ENCODE results near the gene CRYL1. TPM values are rescaled to one million over a fixed set of nuclear protein-coding genes. Genes with fewer than 3 reads are reported as not detected.

The CRYL1 gene
- total RNA-seq, 1 donor from 2014 or later: 19.8 TPM

DNA sequence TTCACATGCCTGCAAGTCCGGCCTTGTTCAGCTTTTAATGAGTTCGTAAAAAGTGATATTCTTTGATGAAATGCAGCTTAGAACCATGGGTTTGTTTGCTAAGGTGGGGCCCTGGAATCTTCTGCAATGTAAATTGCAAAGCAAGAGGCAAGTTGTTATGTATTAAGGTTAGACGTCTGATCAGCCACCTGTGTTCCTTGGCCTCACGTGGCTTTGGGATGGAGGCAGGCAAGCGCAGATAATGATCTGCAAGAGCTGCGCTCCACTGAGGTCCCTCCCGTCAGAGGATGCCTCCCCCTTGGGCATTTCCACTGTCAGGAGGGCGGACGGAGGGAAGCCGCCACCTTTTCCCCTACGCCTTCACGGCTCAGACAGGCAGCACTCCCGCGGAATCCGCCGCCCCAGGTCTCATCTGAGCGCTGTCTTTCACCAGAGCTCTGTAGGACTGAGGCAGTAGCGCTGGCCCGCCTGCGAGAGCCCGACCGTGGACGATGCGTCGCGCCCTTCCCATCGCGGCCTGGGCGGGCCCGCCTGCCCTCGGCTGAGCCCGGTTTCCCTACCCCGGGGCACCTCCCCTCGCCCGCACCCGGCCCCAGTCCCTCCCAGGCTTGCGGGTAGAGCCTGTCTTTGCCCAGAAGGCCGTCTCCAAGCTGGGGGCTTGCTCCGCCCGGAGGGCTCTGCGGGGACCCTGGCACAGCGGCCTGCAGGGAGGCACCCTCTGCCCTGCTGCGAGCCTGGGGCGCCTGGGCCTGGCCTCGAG, 110.9 kb downstream of the CRYL1 start:
- no peak for ATAC-seq
- intact Hi-C loops (cut with DNase I): no loop called here

GRCh38 chr13:20412691-20413355, 112.8 kb downstream of the CRYL1 start:
- no peak for ATAC-seq
- DNase-seq (ENCODE audit: missing footprints): no peak
- intact Hi-C loops (cut with DNase I): no loop called here

More for the DNA sequence above, 110.9 kb downstream of the CRYL1 start:
- no peak for DNase-seq (ENCODE audit: missing footprints)

GRCh38 chr13:20411638-20412342, 113.9 kb downstream of the CRYL1 start:
- intact Hi-C loops (cut with DNase I): no loop called here
- DNase-seq (ENCODE audit: missing footprints): no peak
- ATAC-seq: no peak

- no peak for ATAC-seq
- no peak for DNase-seq (ENCODE audit: missing footprints)
- intact Hi-C loops (cut with DNase I): no loop called here
These were observed 114.9 kb downstream of the CRYL1 start for GRCh38 chr13:20410726-20411125.

DNA sequence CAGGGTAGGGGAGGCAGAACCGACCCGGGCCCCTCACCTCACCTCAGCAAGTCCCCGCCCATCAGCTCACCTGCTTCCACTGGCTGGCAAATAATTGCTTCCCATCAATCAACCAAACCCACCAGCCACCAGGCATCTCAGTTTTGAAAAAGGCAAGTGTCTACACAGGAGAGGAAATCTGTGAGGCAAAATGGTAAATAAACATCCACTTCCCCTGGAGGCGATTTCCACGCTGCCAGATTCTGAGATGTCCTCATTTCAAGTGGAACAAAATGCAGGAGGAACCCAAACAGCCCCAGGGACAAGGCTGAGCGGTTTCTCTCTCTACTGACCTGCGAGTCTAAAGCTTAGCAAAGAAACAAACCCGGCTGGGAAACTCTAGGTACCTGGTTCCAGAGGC, 117.5 kb downstream of the CRYL1 start:
- intact Hi-C loops (cut with DNase I): no loop called here
- ATAC-seq: no peak
- no peak for DNase-seq (ENCODE audit: missing footprints)

GRCh38 chr13:20407759-20408158, 117.9 kb downstream of the CRYL1 start:
- DNase-seq (ENCODE audit: missing footprints) (no peak), ATAC-seq (no peak)
- intact Hi-C loops (cut with DNase I): no loop called here

DNA sequence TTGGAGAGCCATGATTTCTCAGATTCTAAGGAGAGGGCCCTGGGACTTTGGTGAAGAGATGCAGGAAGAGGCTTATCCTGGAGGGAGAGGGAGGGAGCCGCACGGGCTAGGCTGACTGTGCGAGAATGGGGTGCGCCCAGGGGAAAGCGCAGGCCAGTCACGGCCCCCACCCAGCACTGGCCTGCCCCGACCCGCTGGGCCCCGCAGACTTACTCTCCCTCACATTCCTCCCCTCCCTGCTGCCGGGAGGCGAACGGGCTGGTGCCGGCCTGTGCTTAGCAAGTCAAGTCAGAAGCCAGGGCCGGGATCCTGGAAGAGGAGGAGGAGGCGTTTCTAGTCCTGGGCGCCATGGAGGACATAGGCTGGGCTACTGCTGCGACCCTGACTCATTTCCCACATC, 120.0 kb downstream of the CRYL1 start:
- DNase-seq (ENCODE audit: missing footprints) (peak; percentile 76), ATAC-seq (no peak)
- intact Hi-C loops (cut with DNase I): no loop called here

DNA sequence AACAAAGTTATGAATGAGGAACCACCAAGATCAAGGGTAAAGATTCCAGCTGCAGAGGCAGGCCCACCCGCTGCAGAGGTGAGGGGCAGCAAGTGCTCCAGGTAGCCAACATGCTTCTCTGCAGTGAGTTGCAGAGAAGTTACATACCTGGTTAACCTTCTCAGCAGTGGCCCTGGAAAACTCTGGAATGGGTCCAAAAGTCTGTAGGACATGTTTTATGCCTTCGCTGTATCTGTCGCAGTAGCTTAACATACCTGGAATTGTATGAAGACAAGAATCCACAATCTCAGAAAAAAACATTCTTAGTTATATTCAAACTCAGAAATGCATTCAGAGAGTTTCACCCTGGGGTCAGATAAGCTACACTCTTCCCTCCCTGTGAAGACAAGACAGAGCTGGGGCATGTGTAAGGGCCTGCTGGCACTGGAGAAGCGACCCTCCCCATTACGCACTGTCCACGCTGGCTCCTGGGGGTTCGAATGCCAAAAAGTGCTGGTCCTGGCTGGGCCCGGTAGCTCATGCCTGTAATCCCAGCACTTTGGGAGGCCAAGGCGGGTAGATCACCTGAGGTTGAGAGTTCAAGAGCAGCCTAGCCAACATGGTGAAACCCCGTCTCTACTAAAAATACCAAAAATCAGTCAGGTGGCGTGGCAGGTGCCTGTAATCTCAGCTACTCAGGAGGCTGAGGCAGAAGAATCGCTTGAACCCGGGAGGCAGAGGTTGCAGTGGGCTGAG, 121.0 kb downstream of the CRYL1 start:
- DNase-seq (ENCODE audit: missing footprints): no peak
- intact Hi-C loops (cut with DNase I): no loop called here

DNA sequence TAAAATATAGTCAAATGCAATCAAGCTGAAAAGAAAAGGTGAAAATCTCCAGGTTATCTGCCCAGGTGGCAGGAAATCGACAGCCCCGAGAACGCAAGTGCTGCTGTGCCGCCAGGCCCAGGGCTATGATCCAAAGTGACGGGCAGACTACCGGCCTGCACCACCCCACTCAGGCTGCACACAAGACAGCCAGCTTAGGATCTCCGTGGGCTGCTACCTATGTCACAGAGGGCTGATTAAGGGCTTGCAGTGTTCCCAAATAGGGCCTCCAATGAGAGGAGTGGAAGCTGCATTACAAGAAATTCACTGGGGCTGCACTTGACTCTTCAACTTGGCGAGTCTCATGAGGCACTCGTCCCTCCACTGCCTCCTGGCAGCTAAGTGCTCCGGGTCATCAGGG, 121.8 kb downstream of the CRYL1 start:
- intact Hi-C loops (cut with DNase I): no loop called here
- DNase-seq (ENCODE audit: missing footprints) (no peak), ATAC-seq (no peak)

More for the DNA sequence above, 121.0 kb downstream of the CRYL1 start:
- no peak for ATAC-seq

GRCh38 chr13:20402881-20403280, 122.8 kb downstream of the CRYL1 start:
- ATAC-seq (no peak), DNase-seq (ENCODE audit: missing footprints) (no peak)
- intact Hi-C loops (cut with DNase I): no loop called here

GRCh38 chr13:20401931-20402856, 123.5 kb downstream of the CRYL1 start:
- intact Hi-C loops (cut with DNase I): no loop called here
- DNase-seq (ENCODE audit: missing footprints) (no peak), ATAC-seq (no peak)

- no peak for DNase-seq (ENCODE audit: missing footprints)
- ATAC-seq: no peak
- intact Hi-C loops (cut with DNase I): no loop called here
These were observed 124.1 kb downstream of the CRYL1 start for GRCh38 chr13:20401531-20401930.

DNA sequence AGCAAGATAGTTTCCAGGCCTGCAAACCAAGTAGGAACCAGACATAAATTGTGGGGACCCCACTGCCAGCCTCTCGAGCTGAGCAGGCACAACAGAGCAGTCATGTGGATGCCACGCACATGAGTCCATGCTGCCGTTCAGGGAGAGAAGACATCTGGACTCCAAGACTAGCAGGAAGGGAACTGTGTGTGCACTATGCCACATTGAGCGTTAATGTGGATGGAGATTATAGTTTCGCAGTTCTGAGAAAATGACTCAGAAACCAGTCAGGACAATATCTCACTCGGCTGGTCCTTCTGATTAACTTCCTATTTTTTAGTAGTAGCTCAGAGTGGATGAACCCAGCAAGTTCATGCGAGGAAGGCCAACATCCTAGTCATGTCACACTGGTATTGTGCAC, 124.9 kb downstream of the CRYL1 start:
- intact Hi-C loops (cut with DNase I): no loop called here
- ATAC-seq: no peak

GRCh38 chr13:20399961-20400360, 125.7 kb downstream of the CRYL1 start:
- DNase-seq (ENCODE audit: missing footprints): no peak
- ATAC-seq: no peak
- intact Hi-C loops (cut with DNase I): no loop called here

More for the DNA sequence above, 124.9 kb downstream of the CRYL1 start:
- DNase-seq (ENCODE audit: missing footprints): no peak

GRCh38 chr13:20399515-20399914, 126.1 kb downstream of the CRYL1 start:
- ATAC-seq (no peak), DNase-seq (ENCODE audit: missing footprints) (no peak)
- intact Hi-C loops (cut with DNase I): no loop called here

DNA sequence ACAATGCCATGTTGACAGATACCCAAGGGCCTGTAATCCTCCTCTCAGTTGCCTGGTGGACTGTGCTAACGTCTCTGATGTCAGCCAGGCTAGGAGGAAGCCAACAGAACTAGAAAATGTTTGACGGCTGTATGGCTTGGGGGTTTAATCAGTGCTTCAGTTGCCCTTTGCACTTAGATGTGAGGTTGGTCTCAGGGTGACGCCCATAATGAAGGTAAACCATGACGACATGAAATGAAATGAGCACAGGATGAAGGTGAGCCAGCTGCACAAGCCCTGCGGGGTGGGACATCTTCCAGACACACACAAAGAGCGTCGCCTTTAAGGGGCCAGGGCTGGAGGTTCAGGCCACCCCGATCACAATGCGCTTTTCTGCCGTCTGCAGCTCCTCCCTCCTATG, 127.2 kb downstream of the CRYL1 start:
- intact Hi-C loops (cut with DNase I): no loop called here
- DNase-seq (ENCODE audit: missing footprints) (no peak), ATAC-seq (no peak)

- intact Hi-C loops (cut with DNase I): no loop called here
- no peak for ATAC-seq
- DNase-seq (ENCODE audit: missing footprints): no peak
These were observed 127.8 kb downstream of the CRYL1 start for GRCh38 chr13:20397896-20398295.
